Measurements from ENCODE around the gene EI24. TPM values are rescaled to one million over a fixed set of nuclear protein-coding genes. Genes with fewer than 3 reads are reported as not detected.

Gene EI24
- total and polyA plus RNA-seq, 9 of the 15 experiments (the other 6 are each of a cell fraction or from before 2014, with no cell fraction given), result 50.4 to 260 (median 168) TPM

DNA sequence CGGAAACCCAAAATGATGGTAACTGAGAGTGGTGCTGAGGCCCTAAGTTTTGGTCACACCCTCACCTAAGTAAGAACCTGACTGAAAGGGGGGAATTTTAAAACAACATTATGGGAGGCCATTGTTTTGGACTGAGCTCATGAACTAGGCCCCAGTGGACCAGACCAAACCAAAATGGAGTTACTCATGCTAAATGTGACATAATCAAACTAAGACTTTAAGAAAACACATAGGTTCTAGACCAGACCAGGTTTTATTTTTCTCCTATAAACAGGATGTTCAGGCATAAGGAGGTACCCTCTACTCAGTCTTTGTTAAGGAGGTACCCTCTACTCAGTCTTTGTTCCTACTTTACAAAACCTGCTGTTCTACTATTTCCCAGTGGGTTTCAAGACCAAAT is 7.4 kb upstream of the EI24 start (continued):
- TF ChIP-seq, protein P1, sequence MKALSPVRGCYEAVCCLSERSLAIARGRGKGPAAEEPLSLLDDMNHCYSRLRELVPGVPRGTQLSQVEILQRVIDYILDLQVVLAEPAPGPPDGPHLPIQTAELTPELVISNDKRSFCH (CRISPR knock-in tag; IDR thresholded peaks at IDR 0.05), result no peak
- TF ChIP-seq, protein P1 (tag; IDR thresholded peaks at IDR 0.05), result peak; percentile 94
- no peak for TF ChIP-seq POLR2G (IDR thresholded peaks at IDR 0.05; ENCODE audit: low read depth, low read length)
- no peak for TF ChIP-seq WHSC1 (IDR thresholded peaks at IDR 0.05; ENCODE audit: low read length)
- no peak for TF ChIP-seq ZNF655 (CRISPR knock-in tag; IDR thresholded peaks at IDR 0.05)
- TF ChIP-seq ZSCAN32 (CRISPR knock-in tag; IDR thresholded peaks at IDR 0.05), result no peak
- no peak for TF ChIP-seq DEAF1 (CRISPR knock-in tag; IDR thresholded peaks at IDR 0.05)
- no peak for TF ChIP-seq NCOA2 (IDR thresholded peaks at IDR 0.05; ENCODE audit: partially characterized antibody in 2 of 2)
- TF ChIP-seq ZNF398 (CRISPR knock-in tag; IDR thresholded peaks at IDR 0.05), result 0 out of 2 replicates have a peak, but pooled peaks have one; percentile 49
- TF ChIP-seq, protein P2, sequence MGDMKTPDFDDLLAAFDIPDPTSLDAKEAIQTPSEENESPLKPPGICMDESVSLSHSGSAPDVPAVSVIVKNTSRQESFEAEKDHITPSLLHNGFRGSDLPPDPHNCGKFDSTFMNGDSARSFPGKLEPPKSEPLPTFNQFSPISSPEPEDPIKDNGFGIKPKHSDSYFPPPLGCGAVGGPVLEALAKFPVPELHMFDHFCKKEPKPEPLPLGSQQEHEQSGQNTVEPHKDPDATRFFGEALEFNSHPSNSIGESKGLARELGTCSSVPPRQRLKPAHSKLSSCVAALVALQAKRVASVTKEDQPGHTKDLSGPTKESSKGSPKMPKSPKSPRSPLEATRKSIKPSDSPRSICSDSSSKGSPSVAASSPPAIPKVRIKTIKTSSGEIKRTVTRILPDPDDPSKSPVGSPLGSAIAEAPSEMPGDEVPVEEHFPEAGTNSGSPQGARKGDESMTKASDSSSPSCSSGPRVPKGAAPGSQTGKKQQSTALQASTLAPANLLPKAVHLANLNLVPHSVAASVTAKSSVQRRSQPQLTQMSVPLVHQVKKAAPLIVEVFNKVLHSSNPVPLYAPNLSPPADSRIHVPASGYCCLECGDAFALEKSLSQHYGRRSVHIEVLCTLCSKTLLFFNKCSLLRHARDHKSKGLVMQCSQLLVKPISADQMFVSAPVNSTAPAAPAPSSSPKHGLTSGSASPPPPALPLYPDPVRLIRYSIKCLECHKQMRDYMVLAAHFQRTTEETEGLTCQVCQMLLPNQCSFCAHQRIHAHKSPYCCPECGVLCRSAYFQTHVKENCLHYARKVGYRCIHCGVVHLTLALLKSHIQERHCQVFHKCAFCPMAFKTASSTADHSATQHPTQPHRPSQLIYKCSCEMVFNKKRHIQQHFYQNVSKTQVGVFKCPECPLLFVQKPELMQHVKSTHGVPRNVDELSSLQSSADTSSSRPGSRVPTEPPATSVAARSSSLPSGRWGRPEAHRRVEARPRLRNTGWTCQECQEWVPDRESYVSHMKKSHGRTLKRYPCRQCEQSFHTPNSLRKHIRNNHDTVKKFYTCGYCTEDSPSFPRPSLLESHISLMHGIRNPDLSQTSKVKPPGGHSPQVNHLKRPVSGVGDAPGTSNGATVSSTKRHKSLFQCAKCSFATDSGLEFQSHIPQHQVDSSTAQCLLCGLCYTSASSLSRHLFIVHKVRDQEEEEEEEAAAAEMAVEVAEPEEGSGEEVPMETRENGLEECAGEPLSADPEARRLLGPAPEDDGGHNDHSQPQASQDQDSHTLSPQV (IDR thresholded peaks at IDR 0.05), result peak; percentile 98
- no peak for TF ChIP-seq POLR2AphosphoS2 (IDR thresholded peaks at IDR 0.05; ENCODE audit: low read length)
- TF ChIP-seq, protein P3, sequence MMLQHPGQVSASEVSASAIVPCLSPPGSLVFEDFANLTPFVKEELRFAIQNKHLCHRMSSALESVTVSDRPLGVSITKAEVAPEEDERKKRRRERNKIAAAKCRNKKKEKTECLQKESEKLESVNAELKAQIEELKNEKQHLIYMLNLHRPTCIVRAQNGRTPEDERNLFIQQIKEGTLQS (IDR thresholded peaks at IDR 0.05), result no peak
- TF ChIP-seq, protein P3 (CRISPR knock-in tag; conservative IDR thresholded peaks at IDR 0.05), result no peak
- no peak for TF ChIP-seq HCFC1 (IDR thresholded peaks at IDR 0.05; ENCODE audit: low read depth, low read length)
- TF ChIP-seq RUNX1 (IDR thresholded peaks at IDR 0.05; ENCODE audit: low read depth), result no peak
- TF ChIP-seq ZNF165 (CRISPR knock-in tag; IDR thresholded peaks at IDR 0.05; ENCODE audit: borderline replicate concordance), result no peak
- TF ChIP-seq ZNF75A (CRISPR knock-in tag; IDR thresholded peaks at IDR 0.05), result no peak
- no peak for TF ChIP-seq ZFPM2 (CRISPR knock-in tag; IDR thresholded peaks at IDR 0.05)
- TF ChIP-seq HNRNPUL1 (IDR thresholded peaks at IDR 0.05; ENCODE audit: low read length), result no peak
- TF ChIP-seq PTTG1 (tag; IDR thresholded peaks at IDR 0.05; ENCODE audit: low read depth), result peak; percentile 89
